Dendritic cell treated with granulocyte-macrophage colony-stimulating factor and Interleukin-4, amounts not matched to agents 40 ng/mL and 50 ng/mL, for 4 days (primary cell): ENCODE measurements around the gene KRI1.
"Not testable (repeated sequence)": the region's sequence is repeated elsewhere in the genome, so short reads cannot be mapped to it uniquely, and the experiment has no call there.

ENCODE experiments used
- H3K27ac Mint-ChIP-seq: one replicate; pipeline ENCODE4 v1.8.0; 2022; ENCODE audit warnings: mild to moderate bottlenecking, mixed read lengths
- H3K27me3 Mint-ChIP-seq: one replicate; pipeline ENCODE4 v1.8.0; 2022; ENCODE audit warnings: mild to moderate bottlenecking, mixed read lengths
- H3K36me3 Mint-ChIP-seq: one replicate; pipeline ENCODE4 v1.8.0; 2022; ENCODE audit warnings: low read depth, mixed read lengths
- H3K4me1 Mint-ChIP-seq: one replicate; pipeline ENCODE4 v1.8.0; 2022; ENCODE audit warnings: low read depth, mixed read lengths
- H3K4me3 Mint-ChIP-seq: one replicate; pipeline ENCODE4 v1.8.0; 2022; ENCODE audit warnings: mild to moderate bottlenecking, moderate library complexity, mixed read lengths
- H3K9me3 Mint-ChIP-seq: one replicate; pipeline ENCODE4 v1.8.0; 2022; ENCODE audit warnings: mixed read lengths
- intact Hi-C: fragments of 100-400 bp; cut with micrococcal nuclease; formaldehyde crosslinking; loops from one replicate; pipeline ENCODE4 v1.15.0; 2022

KRI1 gene

GRCh38 chr19:10566658-10567410 lies 1.0 kb upstream of the KRI1 start:
- H3K4me1 Mint-ChIP-seq: peaks cover 52% of the 10 kb centered on the region
- H3K36me3 Mint-ChIP-seq: peaks cover 21% of the 10 kb centered on the region
- peak overlapping the region; percentile 88 for H3K27ac Mint-ChIP-seq
- H3K9me3 Mint-ChIP-seq: no peaks in the 10 kb centered on the region
- no peaks in the 10 kb centered on the region for H3K27me3 Mint-ChIP-seq
- H3K4me3 Mint-ChIP-seq: peak overlapping the region; percentile 69
- intact Hi-C loops: loop anchor here (1.0 to 5.0 kb wide), 2 partner anchors 86 to 130 kb away; no protein-coding TSS in a partner anchor

GRCh38 chr19:10566408-10566657 lies 523 bp upstream of the KRI1 start:
- Mint-ChIP-seq H3K36me3 (peaks cover 26% of the 10 kb centered on the region), H3K27ac (peak overlapping the region; percentile 88), H3K27me3 (no peaks in the 10 kb centered on the region), H3K9me3 (no peaks in the 10 kb centered on the region), H3K4me3 (peak overlapping the region; percentile 92), H3K4me1 (peaks cover 52% of the 10 kb centered on the region)
- intact Hi-C loops: loop anchor here (1.0 to 5.0 kb wide), 2 partner anchors 87 to 131 kb away; no protein-coding TSS in a partner anchor

- Mint-ChIP-seq H3K27ac (peak overlapping the region; percentile 88), H3K36me3 (peaks cover 39% of the 10 kb centered on the region), H3K4me1 (peaks cover 47% of the 10 kb centered on the region), H3K27me3 (no peaks in the 10 kb centered on the region), H3K9me3 (no peaks in the 10 kb centered on the region), H3K4me3 (peak overlapping the region; percentile 92)
- intact Hi-C loops: loop anchor here (5.0 kb wide), 1 partner anchor 132 kb away; no protein-coding TSS in a partner anchor
Observed at GRCh38 chr19:10565028-10565566, 713 bp downstream of the KRI1 start.

- H3K36me3 Mint-ChIP-seq: peaks cover 64% of the 10 kb centered on the region
- H3K4me3 Mint-ChIP-seq: no peak overlapping the region
- intact Hi-C loops: no loop called here
- no peaks in the 10 kb centered on the region for H3K9me3 Mint-ChIP-seq
- no peaks in the 10 kb centered on the region for H3K27me3 Mint-ChIP-seq
- no peak overlapping the region for H3K27ac Mint-ChIP-seq
- H3K4me1 Mint-ChIP-seq: peaks cover 31% of the 10 kb centered on the region
Observed at GRCh38 chr19:10562609-10563008, 3.2 kb downstream of the KRI1 start.

GRCh38 chr19:10560154-10560553 lies 5.7 kb downstream of the KRI1 start:
- Mint-ChIP-seq H3K4me1 (peaks cover 13% of the 10 kb centered on the region), H3K27ac (no peak overlapping the region), H3K36me3 (peaks cover 75% of the 10 kb centered on the region), H3K27me3 (no peaks in the 10 kb centered on the region), H3K4me3 (no peak overlapping the region), H3K9me3 (no peaks in the 10 kb centered on the region)
- intact Hi-C loops: no loop called here

GRCh38 chr19:10557603-10558197 lies 8.1 kb downstream of the KRI1 start:
- Mint-ChIP-seq H3K27me3 (no peaks in the 10 kb centered on the region), H3K4me1 (peaks cover 11% of the 10 kb centered on the region), H3K27ac (no peak overlapping the region), H3K36me3 (peaks cover 94% of the 10 kb centered on the region), H3K4me3 (no peak overlapping the region), H3K9me3 (no peaks in the 10 kb centered on the region)
- intact Hi-C loops: no loop called here

GRCh38 chr19:10555610-10555973 lies 10.2 kb downstream of the KRI1 start:
- Mint-ChIP-seq H3K36me3 (peaks cover 96% of the 10 kb centered on the region), H3K4me3 (no peak overlapping the region), H3K4me1 (peaks cover 20% of the 10 kb centered on the region)

GRCh38 chr19:10554760-10555609 lies 10.8 kb downstream of the KRI1 start:
- intact Hi-C loops: no loop called here
- H3K4me3 Mint-ChIP-seq: no peak overlapping the region
- no peaks in the 10 kb centered on the region for H3K27me3 Mint-ChIP-seq
- no peak overlapping the region for H3K27ac Mint-ChIP-seq
- no peaks in the 10 kb centered on the region for H3K9me3 Mint-ChIP-seq
- H3K36me3 Mint-ChIP-seq: peaks cover 96% of the 10 kb centered on the region
- peaks cover 20% of the 10 kb centered on the region for H3K4me1 Mint-ChIP-seq

More at GRCh38 chr19:10555610-10555973, 10.2 kb downstream of the KRI1 start:
- no peaks in the 10 kb centered on the region for H3K27me3 Mint-ChIP-seq
- no peaks in the 10 kb centered on the region for H3K9me3 Mint-ChIP-seq
- H3K27ac Mint-ChIP-seq: no peak overlapping the region
- intact Hi-C loops: no loop called here

- Mint-ChIP-seq H3K9me3 (no peaks in the 10 kb centered on the region), H3K36me3 (peaks cover 96% of the 10 kb centered on the region), H3K4me1 (peaks cover 20% of the 10 kb centered on the region), H3K4me3 (no peak overlapping the region), H3K27me3 (no peaks in the 10 kb centered on the region), H3K27ac (no peak overlapping the region)
- intact Hi-C loops: no loop called here
Observed at GRCh38 chr19:10553943-10554381, 11.8 kb downstream of the KRI1 start.

- H3K27ac Mint-ChIP-seq: no peak overlapping the region
- no peaks in the 10 kb centered on the region for H3K27me3 Mint-ChIP-seq
- H3K36me3 Mint-ChIP-seq: peaks cover 96% of the 10 kb centered on the region
- H3K9me3 Mint-ChIP-seq: no peaks in the 10 kb centered on the region
- H3K4me3 Mint-ChIP-seq: no peak overlapping the region
- H3K4me1 Mint-ChIP-seq: peaks cover 20% of the 10 kb centered on the region
- intact Hi-C loops: no loop called here
Observed at GRCh38 chr19:10553087-10553667, 12.6 kb downstream of the KRI1 start.

- no peaks in the 10 kb centered on the region for H3K27me3 Mint-ChIP-seq
- intact Hi-C loops: no loop called here
- H3K27ac Mint-ChIP-seq: no peak overlapping the region
- H3K36me3 Mint-ChIP-seq: peaks cover 93% of the 10 kb centered on the region
- no peak overlapping the region for H3K4me3 Mint-ChIP-seq
- H3K9me3 Mint-ChIP-seq: no peaks in the 10 kb centered on the region
- H3K4me1 Mint-ChIP-seq: peaks cover 20% of the 10 kb centered on the region
Observed at GRCh38 chr19:10552510-10553053, 13.2 kb downstream of the KRI1 start.

- no peak overlapping the region for H3K4me3 Mint-ChIP-seq
- intact Hi-C loops: no loop called here
- peaks cover 93% of the 10 kb centered on the region for H3K36me3 Mint-ChIP-seq
- H3K27ac Mint-ChIP-seq: no peak overlapping the region
- H3K4me1 Mint-ChIP-seq: peaks cover 20% of the 10 kb centered on the region
- H3K27me3 Mint-ChIP-seq: no peaks in the 10 kb centered on the region
- H3K9me3 Mint-ChIP-seq: no peaks in the 10 kb centered on the region
Observed at GRCh38 chr19:10551698-10552301, 14.0 kb downstream of the KRI1 start.

- H3K4me3 Mint-ChIP-seq, H3K27me3 Mint-ChIP-seq, intact Hi-C loops, H3K27ac Mint-ChIP-seq, H3K9me3 Mint-ChIP-seq: not testable (repeated sequence)
- Mint-ChIP-seq H3K36me3 (peaks cover 90% of the 10 kb centered on the region), H3K4me1 (peaks cover 18% of the 10 kb centered on the region)
Observed at GRCh38 chr19:10551006-10551405, 14.8 kb downstream of the KRI1 start.
